GM21528 (cell line): ENCODE results near the gene TRABD.
"Not testable (repeated sequence)": the region's sequence is repeated elsewhere in the genome, so short reads cannot be mapped to it uniquely, and the experiment has no call there.

ENCODE experiments used
- ATAC-seq: cut with Tn5 transposase; IDR thresholded peaks from one replicate; pipeline ENCODE4 v1.9.1; 2021; ENCODE audit warnings: mild to moderate bottlenecking, moderate library complexity; ENCODE audit not compliant: unreplicated experiment, low FRiP score

TRABD gene

GRCh38 chr22:50185375-50186087 is at the start of gene TRABD:
TSS of gene TRABD (plus strand) at chr22:50185913. CDS start at chr22:50193061, 7,148 bp downstream.
- ATAC-seq = no peak

DNA sequence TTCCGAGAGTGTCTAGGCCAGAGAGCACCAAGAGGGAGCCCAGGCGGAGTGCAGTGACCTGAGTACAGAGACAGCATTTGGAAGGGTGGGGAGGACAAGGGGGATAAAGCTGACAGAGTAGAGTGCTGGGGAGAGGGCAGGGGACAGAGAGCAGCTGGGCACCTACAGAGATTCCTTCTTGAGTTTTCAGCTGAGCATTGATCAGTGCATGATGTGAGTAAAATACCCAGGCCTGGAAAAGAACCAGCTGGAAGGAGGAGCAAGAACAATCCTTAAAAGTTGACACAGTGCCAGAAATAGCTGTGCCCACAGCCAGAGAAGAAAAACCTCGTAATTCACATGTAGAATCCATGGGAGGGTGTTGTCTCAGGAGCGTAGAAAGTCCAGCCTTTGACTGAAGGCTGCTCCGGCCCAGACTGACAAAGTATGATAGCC is 49.1 kb upstream of the TRABD start:
- ATAC-seq = no peak

DNA sequence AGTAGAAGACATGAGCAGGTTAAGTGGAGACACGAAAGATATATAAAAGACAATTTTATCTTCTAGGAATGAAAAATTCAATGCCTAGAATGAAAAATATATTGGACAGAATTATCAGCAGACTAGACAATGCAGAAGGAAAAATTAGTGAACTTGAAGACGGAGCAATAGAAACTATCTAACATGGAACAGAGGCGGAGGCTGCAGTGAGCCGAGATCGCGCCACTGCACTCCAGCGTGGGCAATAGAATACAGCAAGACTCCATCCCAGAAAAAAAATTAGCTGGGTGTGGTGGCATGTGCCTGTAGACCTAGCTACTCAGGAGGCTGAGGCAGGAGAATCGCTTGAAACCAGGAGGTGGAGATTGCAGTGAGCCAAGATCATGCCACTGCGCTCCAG is 48.4 kb upstream of the TRABD start:
- not testable (repeated sequence) for ATAC-seq

- ATAC-seq = no peak
Measured at GRCh38 chr22:50138041-50138440, 47.7 kb upstream of the TRABD start.

GRCh38 chr22:50138988-50139387 is 46.7 kb upstream of the TRABD start:
- ATAC-seq = no peak

- ATAC-seq = no peak
Measured at GRCh38 chr22:50139843-50140415, 45.8 kb upstream of the TRABD start.

GRCh38 chr22:50140615-50141014 is 45.1 kb upstream of the TRABD start:
- no peak for ATAC-seq

DNA sequence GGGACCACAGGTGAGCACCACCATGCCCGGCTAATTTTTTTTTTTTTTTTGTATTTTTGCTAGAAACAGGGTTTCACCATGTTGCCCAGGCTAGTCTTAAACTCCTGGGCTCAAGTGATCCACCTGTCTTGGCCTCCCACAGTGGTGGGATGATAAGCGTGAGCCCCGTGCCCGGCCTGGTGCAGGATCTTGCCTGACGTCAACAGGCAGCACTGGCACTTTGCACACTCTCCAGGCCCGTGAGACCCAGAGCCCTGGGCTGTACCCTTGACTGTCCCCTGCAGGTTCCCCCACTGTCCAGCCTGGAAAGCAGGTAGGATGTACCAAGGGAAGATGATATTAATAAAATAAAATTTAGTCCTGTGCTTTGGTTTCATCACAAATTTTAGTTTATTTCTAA is 44.3 kb upstream of the TRABD start:
- ATAC-seq = no peak

DNA sequence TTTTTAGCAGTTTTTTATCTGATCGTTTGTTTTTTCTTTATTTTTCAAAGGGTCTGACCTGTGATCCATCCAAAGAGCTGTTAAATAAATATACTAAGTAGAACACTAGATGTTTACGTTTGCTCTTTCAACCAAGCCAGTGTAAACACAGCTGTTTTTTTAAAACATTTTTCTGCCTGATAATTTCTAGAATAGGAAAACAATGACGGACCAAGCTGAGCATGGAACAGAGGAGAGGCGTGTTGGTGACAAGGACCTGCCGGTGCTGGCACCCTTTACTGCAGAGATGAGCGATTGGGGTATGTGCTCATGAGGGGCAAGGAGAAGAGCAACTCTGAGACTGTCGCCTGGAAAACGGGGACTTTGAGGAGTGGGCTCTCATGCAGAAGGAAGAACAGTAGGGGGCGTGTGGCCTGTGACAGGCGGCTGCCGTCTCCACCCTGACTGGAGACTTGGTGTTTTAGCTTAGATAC is 43.8 kb upstream of the TRABD start:
- no peak for ATAC-seq

GRCh38 chr22:50143096-50143495 is 42.6 kb upstream of the TRABD start:
- ATAC-seq = no peak

DNA sequence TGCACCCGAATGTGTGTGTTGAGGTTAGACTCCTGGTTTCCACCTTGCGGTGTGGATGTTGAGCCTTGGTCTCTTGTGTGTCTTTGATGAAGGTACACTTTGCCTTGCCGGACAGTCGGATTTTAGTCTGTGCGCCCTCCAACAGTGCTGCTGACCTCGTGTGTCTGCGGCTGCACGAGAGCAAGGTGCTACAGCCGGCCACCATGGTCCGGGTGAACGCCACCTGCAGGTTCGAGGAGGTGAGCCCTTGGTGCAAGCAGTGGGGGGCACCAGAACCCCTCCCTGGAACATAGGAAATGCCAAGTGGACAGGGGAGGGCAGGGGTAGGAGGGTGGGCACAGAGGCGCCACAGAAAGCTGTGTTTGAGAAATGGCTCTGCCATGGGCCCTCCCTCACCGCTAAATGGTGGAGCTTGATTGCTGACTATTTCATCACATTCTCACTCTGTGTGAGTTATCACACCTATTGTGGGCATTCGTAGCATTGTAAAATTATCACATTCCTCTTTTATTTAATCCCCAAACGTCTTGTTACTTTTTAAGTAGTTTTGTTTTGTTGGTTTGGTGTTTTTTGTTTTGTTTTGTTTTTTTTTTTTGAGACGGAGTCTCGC is 41.6 kb upstream of the TRABD start:
- no peak for ATAC-seq

DNA sequence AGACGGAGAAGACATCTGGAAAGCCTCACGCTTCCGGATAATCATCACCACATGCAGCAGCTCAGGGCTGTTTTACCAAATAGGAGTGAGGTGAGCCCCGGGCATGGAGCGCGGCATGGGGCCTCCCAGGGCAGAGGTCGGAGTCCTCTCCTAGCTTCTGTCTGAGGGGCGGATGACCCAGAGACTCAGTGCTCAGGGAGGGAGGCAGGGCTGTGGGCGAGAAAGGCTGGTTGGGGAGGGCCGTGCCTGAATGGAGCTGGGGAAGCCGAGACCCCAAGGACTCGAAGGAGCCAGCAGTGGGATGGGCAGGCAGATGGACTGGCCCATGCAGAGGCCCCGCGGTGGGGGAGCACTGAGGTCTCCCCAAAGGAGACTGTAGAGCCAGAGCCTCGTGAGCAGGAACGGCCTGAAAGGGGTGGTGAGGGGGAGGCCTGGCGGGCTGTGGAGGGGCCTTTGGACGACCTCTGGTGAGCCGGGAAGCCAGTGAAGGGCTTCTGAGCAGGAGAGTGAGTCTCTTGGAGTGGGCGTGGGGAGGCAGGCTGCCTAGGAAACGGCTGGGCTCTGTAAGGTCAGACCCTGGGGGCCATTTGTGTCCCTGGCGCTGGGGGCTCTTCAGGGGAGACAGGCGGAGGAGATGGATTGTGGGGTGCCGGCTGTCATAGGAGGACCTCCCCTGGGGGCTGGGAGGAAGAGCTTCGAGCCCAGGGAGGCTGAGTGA is 39.8 kb upstream of the TRABD start:
- no peak for ATAC-seq

- no peak for ATAC-seq
Measured at GRCh38 chr22:50146439-50147238, 39.1 kb upstream of the TRABD start.

- ATAC-seq = not testable (repeated sequence)
Measured at GRCh38 chr22:50147258-50148165, 38.2 kb upstream of the TRABD start.

DNA sequence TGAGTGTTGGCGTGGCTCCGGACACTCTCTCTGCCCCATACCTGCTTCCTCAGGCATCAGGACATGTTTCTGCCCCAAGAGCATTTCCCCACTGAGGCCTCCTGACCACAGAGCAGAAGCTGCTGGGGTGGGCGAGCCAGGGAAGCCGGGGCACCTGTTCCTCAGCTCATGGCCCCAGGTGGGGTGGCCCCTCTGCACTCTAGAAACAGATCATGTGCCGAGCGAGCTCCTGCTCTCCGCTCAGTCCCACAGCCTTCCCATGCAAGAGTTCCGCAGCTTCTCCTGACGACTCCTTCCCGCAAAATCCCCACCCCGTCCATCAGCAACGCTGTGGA is 37.6 kb upstream of the TRABD start:
- ATAC-seq = no peak

DNA sequence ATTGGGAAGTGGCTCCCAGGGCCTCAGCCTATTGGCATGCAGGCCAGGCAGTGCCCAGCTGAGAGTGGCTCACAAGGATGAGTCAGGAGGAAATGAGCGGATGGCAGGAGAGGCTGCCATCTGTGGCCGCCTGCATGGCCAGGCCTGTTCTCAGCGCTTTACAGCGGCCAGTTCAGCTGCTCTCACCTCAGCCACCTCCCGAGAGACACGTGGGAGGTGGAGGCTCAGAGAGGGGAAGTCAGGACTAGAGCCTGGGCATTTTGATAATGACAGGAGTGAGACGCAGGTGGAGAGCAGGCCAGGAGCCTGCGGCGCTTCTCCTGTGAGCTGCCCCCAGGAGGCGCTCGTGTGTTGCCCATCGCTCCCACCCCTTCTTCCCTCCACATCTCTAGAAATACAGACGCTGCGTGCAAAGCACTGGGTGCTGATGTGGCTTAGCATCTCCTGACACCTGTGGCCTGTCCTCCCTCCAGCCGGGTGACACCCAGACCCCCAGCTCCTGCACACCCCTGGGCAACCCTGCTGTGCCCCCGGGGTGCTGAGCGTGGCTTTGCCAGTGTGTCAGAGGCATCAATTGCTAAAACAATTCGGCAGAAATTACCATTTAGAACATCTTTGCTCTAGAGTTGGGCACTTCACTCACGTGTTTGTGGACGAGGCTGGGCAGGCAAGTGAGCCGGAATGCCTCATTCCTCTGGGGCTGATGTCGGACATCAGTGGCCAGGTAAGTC is 36.6 kb upstream of the TRABD start:
- no peak for ATAC-seq

DNA sequence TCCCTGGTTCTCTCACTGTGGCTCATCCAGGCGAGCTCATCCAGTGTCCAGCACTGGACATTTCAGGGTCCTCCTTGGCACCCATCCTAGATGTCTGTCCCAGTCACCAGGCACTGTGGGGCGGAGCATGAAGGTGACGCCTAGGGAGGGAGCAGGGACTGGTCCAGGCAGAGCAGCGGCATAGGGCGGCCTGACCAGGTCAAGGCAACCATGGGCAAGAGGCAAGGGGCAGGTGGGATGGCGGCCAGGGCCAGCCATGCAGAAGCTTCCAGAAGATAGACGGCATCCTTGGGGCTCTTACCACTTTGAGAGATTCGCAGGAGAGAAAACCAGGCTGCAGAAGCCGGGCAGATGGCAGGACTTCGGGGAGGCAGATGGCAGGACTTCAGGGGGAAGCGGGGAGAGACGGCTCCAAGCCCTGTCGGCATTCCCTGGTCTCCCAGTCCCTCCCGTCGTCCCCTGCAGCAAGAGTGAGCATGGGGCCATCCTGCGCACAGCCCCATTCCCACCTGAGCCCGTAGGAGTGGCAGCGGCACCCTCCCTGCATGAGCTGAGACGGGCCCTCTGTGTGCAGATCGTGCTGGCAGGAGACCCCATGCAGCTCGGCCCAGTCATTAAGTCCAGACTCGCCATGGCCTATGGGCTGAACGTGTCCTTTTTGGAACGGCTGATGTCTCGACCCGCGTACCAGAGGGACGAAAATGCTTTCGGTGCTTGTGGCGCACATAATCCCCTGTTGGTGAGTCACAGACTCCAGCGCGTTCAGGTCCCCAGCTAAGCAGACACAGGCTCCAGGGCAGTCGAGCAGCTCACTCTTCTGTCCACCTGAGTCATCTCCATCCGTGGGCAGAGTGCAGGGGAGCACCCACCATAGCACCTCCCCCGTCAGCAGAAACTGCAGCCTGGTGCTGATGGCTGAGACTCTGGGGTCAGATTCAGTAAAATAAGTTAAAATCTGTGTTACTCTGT is 35.3 kb upstream of the TRABD start:
- no peak for ATAC-seq
